DOHH2 (cell line): ENCODE measurements around the gene PODXL2.

Source experiments
- EZH2phosphoT487 ChIP-seq: fragments of 200-600 bp; sonication (generic); IDR thresholded peaks from 2 replicates; pipeline ENCODE4 v1.6.1; 2017; ENCODE audit warnings: borderline replicate concordance, mild to moderate bottlenecking, antibody characterized with exemption, low read length, moderate library complexity, mixed read lengths
- TF ChIP-seq, protein P1 (sequence below): fragments of 200-600 bp; sonication (generic); IDR thresholded peaks from one replicate; pipeline ENCODE4 v1.5.1; 2014; ENCODE audit warnings: antibody characterized with exemption, mild to moderate bottlenecking, low read depth, low read length; ENCODE audit not compliant: poor library complexity, severe bottlenecking

DNA sequence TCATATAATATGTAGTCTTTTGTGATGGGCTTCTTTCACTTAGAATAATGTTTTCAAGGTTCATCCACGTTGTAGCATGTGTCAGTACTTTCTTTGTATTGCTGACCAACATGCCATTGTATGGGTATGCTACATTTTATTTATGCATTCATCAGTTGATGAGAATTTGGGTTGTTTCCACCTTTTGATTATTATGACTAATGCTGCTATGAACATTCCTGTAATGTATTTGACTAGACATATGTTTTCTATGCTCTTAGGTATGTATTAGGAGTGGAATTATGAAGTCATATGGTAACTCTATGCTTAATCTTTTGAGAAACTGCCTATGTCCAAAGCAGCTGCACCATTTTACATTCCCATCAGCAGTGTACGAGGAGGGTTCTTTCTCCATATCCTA is 3.2 kb upstream of the PODXL2 start:
- TF ChIP-seq, protein P1, sequence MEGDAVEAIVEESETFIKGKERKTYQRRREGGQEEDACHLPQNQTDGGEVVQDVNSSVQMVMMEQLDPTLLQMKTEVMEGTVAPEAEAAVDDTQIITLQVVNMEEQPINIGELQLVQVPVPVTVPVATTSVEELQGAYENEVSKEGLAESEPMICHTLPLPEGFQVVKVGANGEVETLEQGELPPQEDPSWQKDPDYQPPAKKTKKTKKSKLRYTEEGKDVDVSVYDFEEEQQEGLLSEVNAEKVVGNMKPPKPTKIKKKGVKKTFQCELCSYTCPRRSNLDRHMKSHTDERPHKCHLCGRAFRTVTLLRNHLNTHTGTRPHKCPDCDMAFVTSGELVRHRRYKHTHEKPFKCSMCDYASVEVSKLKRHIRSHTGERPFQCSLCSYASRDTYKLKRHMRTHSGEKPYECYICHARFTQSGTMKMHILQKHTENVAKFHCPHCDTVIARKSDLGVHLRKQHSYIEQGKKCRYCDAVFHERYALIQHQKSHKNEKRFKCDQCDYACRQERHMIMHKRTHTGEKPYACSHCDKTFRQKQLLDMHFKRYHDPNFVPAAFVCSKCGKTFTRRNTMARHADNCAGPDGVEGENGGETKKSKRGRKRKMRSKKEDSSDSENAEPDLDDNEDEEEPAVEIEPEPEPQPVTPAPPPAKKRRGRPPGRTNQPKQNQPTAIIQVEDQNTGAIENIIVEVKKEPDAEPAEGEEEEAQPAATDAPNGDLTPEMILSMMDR = no peak
- no peak for TF ChIP-seq EZH2phosphoT487
